Uterus (tissue), 4 donors: Measurements from ENCODE around the gene GABRR1. TPM values are rescaled to one million over a fixed set of nuclear protein-coding genes. Genes with fewer than 3 reads are reported as not detected.

Source experiments
- DNase-seq, 2 donors: peaks; one replicate each; pipeline ENCODE4 v3.0.0-alpha.2; 2019 to 2020
- H3K27ac ChIP-seq, 2 donors: fragments of 200-600 bp; sonication (generic); 1 replicate in 1 of 2; 2 replicates in 1 of 2; pipeline ENCODE4 v1.5.1; 2016 to 2018
- H3K27me3 ChIP-seq, 2 donors: fragments of 200-600 bp; sonication (generic); one replicate each; pipeline ENCODE4 v1.5.1; 2018 to 2019; ENCODE audit warnings: control low read depth in 1 of 2
- H3K36me3 ChIP-seq, 2 donors: fragments of 200-600 bp; sonication (generic); one replicate each; pipeline ENCODE4 v1.5.1; 2019; ENCODE audit warnings: control low read depth in 1 of 2
- H3K4me1 ChIP-seq, 2 donors: fragments of 200-600 bp; sonication (generic); one replicate each; pipeline ENCODE4 v1.5.1; 2018 to 2019; ENCODE audit warnings: control low read depth in 1 of 2
- H3K4me3 ChIP-seq, 2 donors: fragments of 200-600 bp; sonication (generic); 1 replicate in 1 of 2; 2 replicates in 1 of 2; pipeline ENCODE4 v1.5.1; 2018 to 2019; ENCODE audit warnings: mild to moderate bottlenecking in 1 of 2
- H3K9me3 ChIP-seq, 2 donors: fragments of 200-600 bp; sonication (generic); one replicate each; pipeline ENCODE4 v1.5.1; 2019; ENCODE audit warnings: control low read depth in 1 of 2
- CTCF ChIP-seq, 4 experiments: fragments of 200-600 bp in 2 of 4; fragments of 450-650 bp in 2 of 4; sonication (generic) in 2 of 4; IDR thresholded peaks; one replicate each; pipeline ENCODE4 v1.5.1; 2016 to 2019; ENCODE audit warnings: antibody characterized with exemption in 4 of 4, mild to moderate bottlenecking in 2 of 4, moderate library complexity in 1 of 4
- POLR2A ChIP-seq, 2 donors: fragments of 450-650 bp; IDR thresholded peaks; one replicate each; pipeline ENCODE4 v1.6.1; 2016; ENCODE audit warnings: antibody characterized with exemption in 2 of 2, mild to moderate bottlenecking in 1 of 2, moderate library complexity in 1 of 2
- intact Hi-C: fragments of 100-400 bp; cut with DNase I; formaldehyde crosslinking; loops from one replicate; pipeline ENCODE4 v1.15.1; 2023; ENCODE audit warnings: low total_unique reads
- total RNA-seq, 4 donors: library from RNA; depleted of rRNA in 3 of 4; stranded (reverse); fragments of >200 nt in 3 of 4; gene quantifications; one replicate each; pipeline versions ENCODE4 v1.1.0 to v1.2.4, GENCODE V29; 2014 to 2023
- donor health status: DM: yes; HTN: yes; CAD: no.

The GABRR1 gene
- total RNA-seq, 4 donors from 2014 or later = 0.69 TPM; not detected in 3

GRCh38 chr6:89194559-89194958 is 22.6 kb downstream of the GABRR1 start:
- H3K9me3 ChIP-seq = peaks cover 0 to 9% of the 10 kb centered on the region in 2 donors
- no peak for DNase-seq
- no peak overlapping the region for H3K4me3 ChIP-seq
- intact Hi-C loops = no loop called here
- no peaks in the 10 kb centered on the region for H3K36me3 ChIP-seq
- no peak overlapping the region for H3K27ac ChIP-seq
- H3K4me1 ChIP-seq = no peaks in the 10 kb centered on the region
- TF ChIP-seq POLR2A (IDR thresholded peaks at IDR 0.05) = no peak
- TF ChIP-seq CTCF (IDR thresholded peaks at IDR 0.05) = no peak
- no peaks in the 10 kb centered on the region for H3K27me3 ChIP-seq

- no peak overlapping the region for H3K4me3 ChIP-seq
- no peaks in the 10 kb centered on the region for H3K36me3 ChIP-seq
- DNase-seq = no peak
- TF ChIP-seq CTCF (IDR thresholded peaks at IDR 0.05) = no peak
- no peak for TF ChIP-seq POLR2A (IDR thresholded peaks at IDR 0.05)
- peaks cover 0 to 7% of the 10 kb centered on the region in 2 donors for H3K9me3 ChIP-seq
- H3K4me1 ChIP-seq = no peaks in the 10 kb centered on the region
- H3K27me3 ChIP-seq = no peaks in the 10 kb centered on the region
- intact Hi-C loops = no loop called here
- H3K27ac ChIP-seq = no peak overlapping the region
Measured at GRCh38 chr6:89190741-89191140, 26.4 kb downstream of the GABRR1 start.

- TF ChIP-seq CTCF (IDR thresholded peaks at IDR 0.05) (no peak), POLR2A (IDR thresholded peaks at IDR 0.05) (no peak)
- no peaks in the 10 kb centered on the region for H3K36me3 ChIP-seq
Measured at GRCh38 chr6:89187504-89187903, 29.7 kb downstream of the GABRR1 start.

GRCh38 chr6:89186762-89187161 is 30.4 kb downstream of the GABRR1 start:
- no peaks in the 10 kb centered on the region for H3K27me3 ChIP-seq
- no peaks in the 10 kb centered on the region for H3K9me3 ChIP-seq
- intact Hi-C loops = no loop called here
- H3K36me3 ChIP-seq = no peaks in the 10 kb centered on the region
- TF ChIP-seq CTCF (IDR thresholded peaks at IDR 0.05) (no peak), POLR2A (IDR thresholded peaks at IDR 0.05) (no peak)
- H3K27ac ChIP-seq = no peak overlapping the region
- DNase-seq = no peak
- H3K4me3 ChIP-seq = no peak overlapping the region
- H3K4me1 ChIP-seq = no peaks in the 10 kb centered on the region

More at GRCh38 chr6:89187504-89187903, 29.7 kb downstream of the GABRR1 start:
- H3K9me3 ChIP-seq = no peaks in the 10 kb centered on the region
- intact Hi-C loops = no loop called here
- no peaks in the 10 kb centered on the region for H3K4me1 ChIP-seq
- H3K27ac ChIP-seq = no peak overlapping the region
- no peak for DNase-seq
- no peak overlapping the region for H3K4me3 ChIP-seq
- H3K27me3 ChIP-seq = no peaks in the 10 kb centered on the region

- H3K4me1 ChIP-seq = no peaks in the 10 kb centered on the region
- no peak for DNase-seq
- no peaks in the 10 kb centered on the region for H3K36me3 ChIP-seq
- intact Hi-C loops = no loop called here
- H3K27me3 ChIP-seq = no peaks in the 10 kb centered on the region
- no peak overlapping the region for H3K4me3 ChIP-seq
- H3K27ac ChIP-seq = no peak overlapping the region
- no peaks in the 10 kb centered on the region for H3K9me3 ChIP-seq
- TF ChIP-seq POLR2A (IDR thresholded peaks at IDR 0.05) = no peak
- no peak for TF ChIP-seq CTCF (IDR thresholded peaks at IDR 0.05)
Measured at GRCh38 chr6:89184344-89184743, 32.8 kb downstream of the GABRR1 start.
